ENCODE results near the gene PPP3R1.
A peak's percentile ranks its signal among the peaks of the same experiment; 100 is the strongest.

The PPP3R1 gene

DNA sequence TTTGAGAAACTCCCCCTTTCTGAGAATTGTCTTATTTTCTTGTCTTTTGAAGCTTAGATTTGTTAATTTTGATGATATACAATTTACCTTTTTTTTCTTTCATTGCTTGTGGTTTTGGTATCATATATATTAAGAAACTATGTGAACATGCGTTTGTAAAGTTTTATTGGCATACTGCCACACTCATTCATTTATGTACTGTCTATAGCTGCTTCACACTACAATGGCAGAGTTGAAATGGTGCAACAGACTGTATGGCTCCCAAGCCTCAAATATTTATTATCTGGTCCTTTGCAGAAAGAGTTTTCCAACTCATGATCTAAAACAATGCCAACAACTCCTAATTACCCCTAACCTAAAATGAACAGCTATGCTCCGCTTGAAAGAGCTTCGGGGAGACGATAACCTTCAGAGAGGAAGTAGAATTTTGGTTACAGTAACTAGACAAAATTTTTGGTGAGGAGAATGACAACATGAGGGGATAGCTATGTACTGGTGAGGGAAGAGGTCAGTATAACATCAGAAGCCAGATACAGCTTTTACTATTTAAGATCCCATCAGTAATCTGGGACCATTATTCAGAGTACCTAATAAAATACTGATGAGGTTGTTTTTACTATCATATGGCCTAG lies 16.1 kb downstream of the PPP3R1 start:
- TF ChIP-seq EZH2 (IDR thresholded peaks at IDR 0.05; ENCODE audit: borderline replicate concordance, low read length): no peak
- TF ChIP-seq, protein P1, sequence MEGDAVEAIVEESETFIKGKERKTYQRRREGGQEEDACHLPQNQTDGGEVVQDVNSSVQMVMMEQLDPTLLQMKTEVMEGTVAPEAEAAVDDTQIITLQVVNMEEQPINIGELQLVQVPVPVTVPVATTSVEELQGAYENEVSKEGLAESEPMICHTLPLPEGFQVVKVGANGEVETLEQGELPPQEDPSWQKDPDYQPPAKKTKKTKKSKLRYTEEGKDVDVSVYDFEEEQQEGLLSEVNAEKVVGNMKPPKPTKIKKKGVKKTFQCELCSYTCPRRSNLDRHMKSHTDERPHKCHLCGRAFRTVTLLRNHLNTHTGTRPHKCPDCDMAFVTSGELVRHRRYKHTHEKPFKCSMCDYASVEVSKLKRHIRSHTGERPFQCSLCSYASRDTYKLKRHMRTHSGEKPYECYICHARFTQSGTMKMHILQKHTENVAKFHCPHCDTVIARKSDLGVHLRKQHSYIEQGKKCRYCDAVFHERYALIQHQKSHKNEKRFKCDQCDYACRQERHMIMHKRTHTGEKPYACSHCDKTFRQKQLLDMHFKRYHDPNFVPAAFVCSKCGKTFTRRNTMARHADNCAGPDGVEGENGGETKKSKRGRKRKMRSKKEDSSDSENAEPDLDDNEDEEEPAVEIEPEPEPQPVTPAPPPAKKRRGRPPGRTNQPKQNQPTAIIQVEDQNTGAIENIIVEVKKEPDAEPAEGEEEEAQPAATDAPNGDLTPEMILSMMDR (IDR thresholded peaks at IDR 0.05; ENCODE audit: low read length): no peak
- Histone ChIP-seq H3K9ac (ENCODE audit: low read length) (no peak overlapping the region), H3K9me3 (ENCODE audit: low read length) (no peaks in the 10 kb centered on the region), H3K4me2 (ENCODE audit: low read length) (peak overlapping the region; percentile 33; the same call in 1 of the 2 replicates), H2AFZ (ENCODE audit: low read length) (no peak overlapping the region), H3F3A (ENCODE audit: insufficient read depth, low read length) (no peaks in the 10 kb centered on the region), H3K27ac (ENCODE audit: low read depth, low read length, poor library complexity, severe bottlenecking) (peak overlapping the region; percentile 36), H3K79me2 (ENCODE audit: insufficient read depth, low read length) (peaks cover 98% of the 10 kb centered on the region), H3K4me1 (ENCODE audit: insufficient read depth, low read length, severe bottlenecking) (peaks cover 95% of the 10 kb centered on the region), H3K36me3 (ENCODE audit: insufficient read depth, low read length) (peaks cover 12% of the 10 kb centered on the region; the same call in 1 of the 2 replicates), H3K9me2 (ENCODE audit: low read depth, low read length) (no peaks in the 10 kb centered on the region), H4K20me1 (ENCODE audit: insufficient read depth, low read length) (peaks cover 5% of the 10 kb centered on the region; the same call in 1 of the 2 replicates), H3K4me3 (ENCODE audit: low read depth, low read length, poor library complexity, severe bottlenecking) (no peak overlapping the region), H3K27me3 (ENCODE audit: insufficient read depth, low read length) (no peaks in the 10 kb centered on the region)

DNA sequence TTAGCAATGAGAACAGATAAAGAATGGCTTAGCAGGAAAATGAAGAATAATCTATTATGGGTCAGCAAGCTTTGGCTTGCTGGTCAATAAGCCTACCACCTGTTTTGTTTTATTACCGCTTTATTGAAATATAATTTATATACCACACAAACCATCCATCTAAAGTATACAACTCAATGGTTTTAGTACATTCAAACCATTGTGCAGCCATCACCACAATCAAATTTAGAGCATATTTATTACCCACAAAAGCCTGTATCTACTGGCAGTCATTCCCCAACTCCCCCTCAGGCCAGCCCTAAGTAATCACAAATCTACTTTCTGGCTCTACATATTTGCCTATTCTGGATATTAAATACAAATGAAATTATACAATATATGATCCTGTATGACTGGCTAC lies 17.2 kb downstream of the PPP3R1 start:
- Histone ChIP-seq H2AFZ (ENCODE audit: low read length) (no peak overlapping the region), H3K27me3 (ENCODE audit: insufficient read depth, low read length) (no peaks in the 10 kb centered on the region), H3K27ac (ENCODE audit: low read depth, low read length, poor library complexity, severe bottlenecking) (no peak overlapping the region), H3K36me3 (ENCODE audit: insufficient read depth, low read length) (peaks cover 5% of the 10 kb centered on the region; the same call in 1 of the 2 replicates), H3K9me3 (ENCODE audit: low read length) (no peaks in the 10 kb centered on the region), H4K20me1 (ENCODE audit: insufficient read depth, low read length) (peaks cover 5% of the 10 kb centered on the region; the same call in 1 of the 2 replicates), H3K4me2 (ENCODE audit: low read length) (no peak overlapping the region), H3F3A (ENCODE audit: insufficient read depth, low read length) (no peaks in the 10 kb centered on the region), H3K9me2 (ENCODE audit: low read depth, low read length) (no peaks in the 10 kb centered on the region), H3K9ac (ENCODE audit: low read length) (no peak overlapping the region), H3K4me3 (ENCODE audit: low read depth, low read length, poor library complexity, severe bottlenecking) (no peak overlapping the region), H3K79me2 (ENCODE audit: insufficient read depth, low read length) (peaks cover 98% of the 10 kb centered on the region), H3K4me1 (ENCODE audit: insufficient read depth, low read length, severe bottlenecking) (peaks cover 96% of the 10 kb centered on the region)
- no peak for TF ChIP-seq EZH2 (IDR thresholded peaks at IDR 0.05; ENCODE audit: borderline replicate concordance, low read length)
- TF ChIP-seq, protein P1 (IDR thresholded peaks at IDR 0.05; ENCODE audit: low read length): no peak

DNA sequence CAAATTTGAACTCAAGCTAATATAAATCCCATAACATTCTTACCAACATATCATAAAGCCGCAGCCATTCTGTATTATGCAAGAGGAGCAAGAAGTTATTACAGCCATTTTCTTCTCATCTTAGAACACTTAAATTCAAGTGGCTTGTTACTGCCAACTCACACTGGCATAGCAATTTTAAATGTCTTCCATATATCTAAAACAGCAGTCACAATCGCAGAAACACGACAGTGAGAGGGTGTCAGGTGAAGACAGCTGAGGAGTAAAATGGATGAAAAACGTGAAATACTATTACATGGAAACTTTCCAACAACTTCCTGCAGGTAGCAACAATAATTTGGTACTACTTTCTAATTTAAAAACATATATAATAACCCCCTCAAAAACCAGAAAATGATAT lies 17.9 kb downstream of the PPP3R1 start:
- no peaks in the 10 kb centered on the region for H3K9me3 ChIP-seq (ENCODE audit: low read length)
- peaks cover 5% of the 10 kb centered on the region; the same call in 1 of the 2 replicates for H4K20me1 ChIP-seq (ENCODE audit: insufficient read depth, low read length)
- peaks cover 89% of the 10 kb centered on the region for H3K4me1 ChIP-seq (ENCODE audit: insufficient read depth, low read length, severe bottlenecking)
- no peak overlapping the region for H3K9ac ChIP-seq (ENCODE audit: low read length)
- H3K36me3 ChIP-seq (ENCODE audit: insufficient read depth, low read length): peaks cover 5% of the 10 kb centered on the region; the same call in 1 of the 2 replicates
- H2AFZ ChIP-seq (ENCODE audit: low read length): no peak overlapping the region
- H3F3A ChIP-seq (ENCODE audit: insufficient read depth, low read length): no peaks in the 10 kb centered on the region
- H3K4me2 ChIP-seq (ENCODE audit: low read length): no peak overlapping the region
- no peak overlapping the region for H3K27ac ChIP-seq (ENCODE audit: low read depth, low read length, poor library complexity, severe bottlenecking)
- peaks cover 98% of the 10 kb centered on the region for H3K79me2 ChIP-seq (ENCODE audit: insufficient read depth, low read length)
- no peak overlapping the region for H3K4me3 ChIP-seq (ENCODE audit: low read depth, low read length, poor library complexity, severe bottlenecking)
- TF ChIP-seq, protein P1 (IDR thresholded peaks at IDR 0.05; ENCODE audit: low read length): no peak
- no peak for TF ChIP-seq EZH2 (IDR thresholded peaks at IDR 0.05; ENCODE audit: borderline replicate concordance, low read length)
- H3K27me3 ChIP-seq (ENCODE audit: insufficient read depth, low read length): no peaks in the 10 kb centered on the region
- H3K9me2 ChIP-seq (ENCODE audit: low read depth, low read length): no peaks in the 10 kb centered on the region

All from OCI-LY1 (cell line).